Brain microvascular endothelial cell (primary cell): Measurements from ENCODE around the gene RBPMS2.

ENCODE experiments used
- DNase-seq: peaks from one replicate; pipeline ENCODE4 v3.0.0-alpha.2; 2020
- H3K27ac ChIP-seq: fragments of 250-450 bp; sonication (Bioruptor Pico); 2 replicates; pipeline ENCODE4 v1.5.1; 2020; ENCODE audit warnings: mild to moderate bottlenecking, moderate library complexity
- H3K27me3 ChIP-seq: fragments of 250-450 bp; sonication (Bioruptor Pico); replicated peaks from 2 replicates; pipeline ENCODE4 v1.5.1; 2020; ENCODE audit warnings: mild to moderate bottlenecking
- H3K36me3 ChIP-seq: fragments of 250-450 bp; sonication (Bioruptor Pico); replicated peaks from 2 replicates; pipeline ENCODE4 v1.5.1; 2020; ENCODE audit warnings: mild to moderate bottlenecking
- H3K4me3 ChIP-seq: 2 replicates; pipeline ENCODE4 v1.5.1; 2011; ENCODE audit warnings: low read depth, mild to moderate bottlenecking, control low read depth, low read length, moderate library complexity
- CTCF ChIP-seq: IDR thresholded peaks from 2 replicates; pipeline ENCODE4 v1.5.1; 2011; ENCODE audit warnings: low read depth, mild to moderate bottlenecking, moderate library complexity, low read length, control low read depth, inconsistent platforms; ENCODE audit errors: missing control alignments
- in situ Hi-C: cut with HindIII; loops from 2 replicates; pipeline ENCODE4 v1.10.0; 2017; ENCODE audit warnings: low sequenced_read_pairs, low pct_ligation_motif_present

The RBPMS2 gene

GRCh38 chr15:64720188-64720587, 55.2 kb downstream of the RBPMS2 start:
- Histone ChIP-seq H3K27me3 (no peaks in the 10 kb centered on the region), H3K27ac (no peak overlapping the region), H3K4me3 (no peak overlapping the region), H3K36me3 (no peaks in the 10 kb centered on the region)
- in situ Hi-C loops: no loop called here
- DNase-seq: no peak
- TF ChIP-seq CTCF: no peak

- H3K4me3 ChIP-seq: no peak overlapping the region
- in situ Hi-C loops: no loop called here
- no peak overlapping the region for H3K27ac ChIP-seq
- no peaks in the 10 kb centered on the region for H3K27me3 ChIP-seq
- no peak for DNase-seq
- no peaks in the 10 kb centered on the region for H3K36me3 ChIP-seq
- TF ChIP-seq CTCF: no peak
These were observed 57.5 kb downstream of the RBPMS2 start for GRCh38 chr15:64717735-64718495.

- Histone ChIP-seq H3K36me3 (no peaks in the 10 kb centered on the region), H3K27me3 (no peaks in the 10 kb centered on the region), H3K27ac (no peak overlapping the region), H3K4me3 (no peak overlapping the region)
- no peak for TF ChIP-seq CTCF
- in situ Hi-C loops: no loop called here
- no peak for DNase-seq
These were observed 58.3 kb downstream of the RBPMS2 start for GRCh38 chr15:64717130-64717529.

- Histone ChIP-seq H3K27ac (no peak overlapping the region), H3K36me3 (no peaks in the 10 kb centered on the region), H3K27me3 (no peaks in the 10 kb centered on the region), H3K4me3 (no peak overlapping the region)
- in situ Hi-C loops: no loop called here
- DNase-seq: no peak
- no peak for TF ChIP-seq CTCF
These were observed 58.9 kb downstream of the RBPMS2 start for GRCh38 chr15:64716452-64716851.

GRCh38 chr15:64713592-64713991, 61.8 kb downstream of the RBPMS2 start:
- Histone ChIP-seq H3K27ac (no peak overlapping the region), H3K27me3 (no peaks in the 10 kb centered on the region), H3K36me3 (no peaks in the 10 kb centered on the region), H3K4me3 (no peak overlapping the region)
- TF ChIP-seq CTCF: no peak
- no peak for DNase-seq
- in situ Hi-C loops: no loop called here

- H3K36me3 ChIP-seq: no peaks in the 10 kb centered on the region
- in situ Hi-C loops: no loop called here
- H3K27me3 ChIP-seq: no peaks in the 10 kb centered on the region
- no peak for TF ChIP-seq CTCF
- no peak for DNase-seq
- H3K4me3 ChIP-seq: no peak overlapping the region
- H3K27ac ChIP-seq: no peak overlapping the region
These were observed 63.0 kb downstream of the RBPMS2 start for GRCh38 chr15:64712353-64712752.
